T-helper 1 cell treated with Interleukin-12 subunit alpha and Interleukin-12 subunit beta and Interleukin-4 antibody, amounts not matched to agents 30 μg/mL and 1 μg/mL, for 36 hours (primary cell): ENCODE results near the gene TMEM74B.
"Not testable (repeated sequence)": the region's sequence is repeated elsewhere in the genome, so short reads cannot be mapped to it uniquely, and the experiment has no call there.

Source experiments
- H3K27ac Mint-ChIP-seq: one replicate; pipeline ENCODE4 v1.8.0; 2021; ENCODE audit warnings: mild to moderate bottlenecking, mixed read lengths
- H3K27me3 Mint-ChIP-seq: one replicate; pipeline ENCODE4 v1.8.0; 2021; ENCODE audit warnings: low read depth, mixed read lengths
- H3K36me3 Mint-ChIP-seq: one replicate; pipeline ENCODE4 v1.8.0; 2021; ENCODE audit warnings: low read depth, mixed read lengths
- H3K4me1 Mint-ChIP-seq: one replicate; pipeline ENCODE4 v1.8.0; 2021; ENCODE audit warnings: low read depth, mixed read lengths
- H3K4me3 Mint-ChIP-seq: one replicate; pipeline ENCODE4 v1.8.0; 2021; ENCODE audit warnings: mild to moderate bottlenecking, moderate library complexity, mixed read lengths
- H3K9me3 Mint-ChIP-seq: one replicate; pipeline ENCODE4 v1.8.0; 2021; ENCODE audit warnings: mixed read lengths

The TMEM74B gene

DNA sequence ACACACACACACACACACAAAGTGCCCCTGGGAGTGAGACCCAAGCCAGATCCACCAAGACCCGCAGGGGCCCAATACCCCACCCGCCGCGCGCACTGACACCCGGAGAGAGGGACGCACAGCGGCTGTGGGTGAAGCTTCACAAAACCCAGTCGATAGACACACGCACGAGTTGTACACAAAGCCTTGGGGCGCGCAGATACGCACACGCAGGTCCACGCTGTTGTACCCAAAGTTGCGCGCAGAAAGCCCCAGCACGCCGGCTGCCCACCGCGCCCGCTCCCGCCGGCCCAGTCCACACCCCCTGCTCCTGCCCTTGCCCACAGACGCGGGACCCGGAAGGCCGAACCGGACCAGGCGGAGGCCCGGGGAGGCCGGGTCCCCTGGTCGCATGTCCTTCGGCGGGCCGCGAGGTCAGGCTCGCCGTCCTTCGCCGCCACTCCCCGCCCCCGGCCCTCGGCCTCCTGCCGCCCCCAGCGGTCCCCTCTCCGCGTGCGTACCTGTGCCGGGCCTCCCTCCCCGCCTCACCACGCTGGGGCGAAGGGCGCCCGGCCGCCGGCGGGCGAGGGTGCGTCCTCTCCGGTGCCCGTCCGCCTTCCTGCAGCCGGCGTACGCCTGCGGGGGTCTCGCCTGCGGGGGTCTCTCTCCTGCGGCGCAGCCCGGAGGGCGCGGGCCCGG, at the start of gene TMEM74B:
Gene TMEM74B (minus strand): TSS at position 344 of the 678 bp plus-strand sequence. CDS start 1,180 bp downstream, outside the sequence.
- Mint-ChIP-seq H3K4me1 (peaks cover 10% of the 10 kb centered on the region), H3K4me3 (peak within 1 kb of the TSS; percentile 69), H3K27ac (no peak within 1 kb of the TSS), H3K27me3 (peaks cover 34% of the 10 kb centered on the region), H3K36me3 (no peaks in the 10 kb centered on the region), H3K9me3 (no peaks in the 10 kb centered on the region)

DNA sequence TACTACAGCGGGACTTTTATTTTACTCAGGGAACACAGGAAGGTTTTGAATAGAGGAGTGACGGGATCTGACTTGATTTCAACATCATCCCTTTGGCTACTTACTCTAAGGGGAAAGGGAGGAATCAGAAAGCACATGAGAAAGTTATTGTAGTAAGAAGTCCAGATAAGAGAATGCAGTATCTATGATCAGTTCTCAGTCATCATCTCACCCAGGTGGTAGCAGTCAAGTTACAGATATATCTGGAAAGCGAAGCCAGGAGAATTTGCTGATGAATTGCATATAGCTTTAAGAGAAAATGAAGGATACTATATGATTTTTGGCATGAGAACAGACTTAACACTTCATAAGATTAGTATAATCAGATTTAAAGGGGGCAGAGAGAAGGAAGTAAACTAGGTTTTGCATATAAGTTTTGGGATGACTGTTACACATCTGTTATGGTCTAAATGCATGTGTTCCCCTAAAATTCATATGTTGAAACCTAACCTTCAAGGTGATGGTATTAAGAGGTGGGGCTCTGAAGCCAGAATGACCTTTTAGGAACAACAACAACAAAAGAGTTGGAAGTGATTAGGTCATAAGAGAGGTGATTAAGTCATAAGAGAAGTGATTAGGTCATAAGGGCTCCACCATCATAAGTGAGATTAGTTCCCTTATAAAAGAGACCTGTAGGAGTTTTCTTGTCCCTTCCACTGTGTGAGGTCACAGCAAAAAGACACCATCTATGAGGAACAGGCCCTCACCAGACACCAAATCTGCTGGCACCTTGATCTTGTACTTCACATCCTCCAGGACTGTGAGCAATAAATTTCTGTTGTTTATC, 47.7 kb upstream of the TMEM74B start:
- H3K4me1 Mint-ChIP-seq = peaks cover 11% of the 10 kb centered on the region
- H3K27me3 Mint-ChIP-seq = peaks cover 28% of the 10 kb centered on the region
- no peak overlapping the region for H3K4me3 Mint-ChIP-seq
- no peak overlapping the region for H3K27ac Mint-ChIP-seq
- H3K9me3 Mint-ChIP-seq = no peaks in the 10 kb centered on the region
- H3K36me3 Mint-ChIP-seq = no peaks in the 10 kb centered on the region

- peaks cover 39% of the 10 kb centered on the region for H3K27me3 Mint-ChIP-seq
- no peak overlapping the region for H3K27ac Mint-ChIP-seq
- H3K36me3 Mint-ChIP-seq = no peaks in the 10 kb centered on the region
- H3K4me1 Mint-ChIP-seq = peaks cover 14% of the 10 kb centered on the region
- no peaks in the 10 kb centered on the region for H3K9me3 Mint-ChIP-seq
- no peak overlapping the region for H3K4me3 Mint-ChIP-seq
These were observed 44.8 kb upstream of the TMEM74B start for GRCh38 chr20:1229541-1229940.

DNA sequence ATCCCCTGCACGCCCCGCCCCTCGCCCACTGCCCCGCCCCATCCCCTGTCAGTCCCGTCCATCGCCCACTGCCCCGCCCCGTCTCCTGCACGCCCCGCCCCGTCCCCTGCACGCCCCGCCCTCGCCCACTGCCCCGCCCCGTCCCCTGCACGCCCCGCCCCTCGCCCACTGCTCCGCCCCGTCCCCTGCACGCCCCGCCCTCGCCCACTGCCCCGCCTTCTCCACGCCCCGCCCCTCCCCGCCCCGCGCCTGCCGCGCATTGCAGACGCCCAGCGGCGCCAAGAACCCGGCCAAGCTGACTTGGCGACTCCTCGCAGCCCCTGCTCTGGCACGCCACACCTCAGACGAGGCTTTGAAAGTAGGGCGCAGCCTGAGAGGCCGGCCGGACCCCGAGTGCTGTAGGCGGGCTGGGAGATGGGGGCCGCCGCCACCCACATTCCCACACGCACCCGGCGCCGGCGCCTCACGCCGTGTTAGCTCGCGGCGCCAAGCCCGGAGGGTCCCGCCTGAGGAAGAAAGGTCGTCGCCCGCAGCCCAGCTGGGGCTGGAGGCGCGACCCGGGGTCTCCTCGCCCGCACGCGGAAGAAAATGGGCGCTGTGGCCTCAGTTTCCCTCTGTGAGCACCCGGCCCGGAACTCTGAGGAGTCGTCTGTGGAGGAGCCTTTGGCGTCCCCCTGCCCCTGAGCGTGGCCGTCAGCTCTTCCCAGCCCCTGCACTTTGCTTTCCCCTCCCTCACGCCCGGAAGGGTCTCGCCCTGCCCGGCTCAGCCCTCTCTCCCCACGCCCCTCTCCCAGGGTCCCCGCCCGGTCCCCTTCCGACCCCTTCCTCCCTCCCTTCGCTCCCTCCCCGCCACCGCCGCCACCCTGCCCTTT, 41.2 kb upstream of the TMEM74B start, which contains the start of gene RAD21L1:
Gene RAD21L1 (plus strand): TSS at position 262 of the 872 bp plus-strand sequence. CDS start 2,410 bp downstream, outside the sequence.
- peaks cover 13% of the 10 kb centered on the region for H3K4me1 Mint-ChIP-seq
- H3K27ac Mint-ChIP-seq = peak within 1 kb of the TSS; percentile 57
- no peaks in the 10 kb centered on the region for H3K36me3 Mint-ChIP-seq
- no peaks in the 10 kb centered on the region for H3K9me3 Mint-ChIP-seq
- H3K27me3 Mint-ChIP-seq = peaks cover 57% of the 10 kb centered on the region
- H3K4me3 Mint-ChIP-seq = peak within 1 kb of the TSS; percentile 85

- H3K4me1 Mint-ChIP-seq = peaks cover 13% of the 10 kb centered on the region
- no peak overlapping the region for H3K27ac Mint-ChIP-seq
- no peaks in the 10 kb centered on the region for H3K36me3 Mint-ChIP-seq
- H3K4me3 Mint-ChIP-seq = peak overlapping the region; percentile 76
- H3K27me3 Mint-ChIP-seq = peaks cover 58% of the 10 kb centered on the region
- no peaks in the 10 kb centered on the region for H3K9me3 Mint-ChIP-seq
These were observed 40.5 kb upstream of the TMEM74B start for GRCh38 chr20:1225263-1225782.

GRCh38 chr20:1224205-1224890, 39.6 kb upstream of the TMEM74B start:
- H3K27me3 Mint-ChIP-seq = peaks cover 60% of the 10 kb centered on the region
- H3K27ac Mint-ChIP-seq = no peak overlapping the region
- no peaks in the 10 kb centered on the region for H3K36me3 Mint-ChIP-seq
- peak overlapping the region; percentile 43 for H3K4me3 Mint-ChIP-seq
- no peaks in the 10 kb centered on the region for H3K9me3 Mint-ChIP-seq
- H3K4me1 Mint-ChIP-seq = peaks cover 13% of the 10 kb centered on the region

- H3K9me3 Mint-ChIP-seq, H3K27ac Mint-ChIP-seq, H3K36me3 Mint-ChIP-seq, H3K4me3 Mint-ChIP-seq: not testable (repeated sequence)
- H3K4me1 Mint-ChIP-seq = peaks cover 13% of the 10 kb centered on the region
- peaks cover 64% of the 10 kb centered on the region for H3K27me3 Mint-ChIP-seq
These were observed 38.0 kb upstream of the TMEM74B start for GRCh38 chr20:1222750-1223149.

- not testable (repeated sequence) for H3K27ac Mint-ChIP-seq, H3K36me3 Mint-ChIP-seq, H3K4me3 Mint-ChIP-seq, H3K9me3 Mint-ChIP-seq
- Mint-ChIP-seq H3K4me1 (peaks cover 22% of the 10 kb centered on the region), H3K27me3 (peaks cover 48% of the 10 kb centered on the region)
These were observed 32.0 kb upstream of the TMEM74B start for GRCh38 chr20:1216527-1217427.

GRCh38 chr20:1215386-1216170, 30.8 kb upstream of the TMEM74B start:
- Mint-ChIP-seq H3K36me3 (no peaks in the 10 kb centered on the region), H3K4me3 (peak overlapping the region; percentile 55), H3K27ac (peak overlapping the region; percentile 85), H3K27me3 (peaks cover 42% of the 10 kb centered on the region), H3K4me1 (peaks cover 22% of the 10 kb centered on the region), H3K9me3 (no peaks in the 10 kb centered on the region)

DNA sequence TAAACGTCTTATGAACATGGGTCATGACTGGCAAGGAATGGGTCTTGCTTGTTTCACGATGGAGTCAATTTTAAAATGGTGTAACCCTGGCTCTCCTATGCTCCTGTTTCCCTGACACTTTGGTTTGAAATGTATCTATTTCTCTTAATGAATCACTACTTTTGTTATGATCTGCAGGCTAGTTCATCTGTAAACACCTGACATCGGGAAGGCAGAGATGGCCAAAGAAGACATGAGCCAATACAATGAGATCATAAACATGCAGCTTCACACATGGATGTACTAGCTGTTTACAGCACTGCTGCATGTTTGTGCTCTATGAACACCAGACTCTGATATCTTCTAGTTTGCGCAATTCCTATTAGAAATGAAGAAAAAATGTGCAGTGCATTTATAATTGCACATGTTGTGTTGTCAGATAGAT, 30.1 kb upstream of the TMEM74B start:
- no peaks in the 10 kb centered on the region for H3K36me3 Mint-ChIP-seq
- H3K9me3 Mint-ChIP-seq = no peaks in the 10 kb centered on the region
- no peak overlapping the region for H3K4me3 Mint-ChIP-seq
- H3K4me1 Mint-ChIP-seq = peaks cover 22% of the 10 kb centered on the region
- H3K27me3 Mint-ChIP-seq = peaks cover 39% of the 10 kb centered on the region
- H3K27ac Mint-ChIP-seq = no peak overlapping the region

GRCh38 chr20:1212607-1213396, 28.0 kb upstream of the TMEM74B start:
- no peaks in the 10 kb centered on the region for H3K36me3 Mint-ChIP-seq
- no peaks in the 10 kb centered on the region for H3K9me3 Mint-ChIP-seq
- H3K27ac Mint-ChIP-seq = no peak overlapping the region
- H3K27me3 Mint-ChIP-seq = peaks cover 35% of the 10 kb centered on the region
- peaks cover 22% of the 10 kb centered on the region for H3K4me1 Mint-ChIP-seq
- H3K4me3 Mint-ChIP-seq = no peak overlapping the region

GRCh38 chr20:1212023-1212422, 27.2 kb upstream of the TMEM74B start:
- peaks cover 34% of the 10 kb centered on the region for H3K27me3 Mint-ChIP-seq
- H3K4me1 Mint-ChIP-seq = peaks cover 22% of the 10 kb centered on the region

More at GRCh38 chr20:1212023-1212422, 27.2 kb upstream of the TMEM74B start:
- Mint-ChIP-seq H3K27ac (no peak overlapping the region), H3K4me3 (no peak overlapping the region), H3K9me3 (no peaks in the 10 kb centered on the region), H3K36me3 (no peaks in the 10 kb centered on the region)
